ENCODE results near the gene ARNT2.
"Not testable (repeated sequence)": the region's sequence is repeated elsewhere in the genome, so short reads cannot be mapped to it uniquely, and the experiment has no call there.

Gene ARNT2

GRCh38 chr15:80618685-80619400 is 214.7 kb downstream of the ARNT2 start:
- no peak for DNase-seq (ENCODE audit: low read depth)

GRCh38 chr15:80619680-80620079 is 215.5 kb downstream of the ARNT2 start:
- DNase-seq (ENCODE audit: low read depth), result no peak

DNA sequence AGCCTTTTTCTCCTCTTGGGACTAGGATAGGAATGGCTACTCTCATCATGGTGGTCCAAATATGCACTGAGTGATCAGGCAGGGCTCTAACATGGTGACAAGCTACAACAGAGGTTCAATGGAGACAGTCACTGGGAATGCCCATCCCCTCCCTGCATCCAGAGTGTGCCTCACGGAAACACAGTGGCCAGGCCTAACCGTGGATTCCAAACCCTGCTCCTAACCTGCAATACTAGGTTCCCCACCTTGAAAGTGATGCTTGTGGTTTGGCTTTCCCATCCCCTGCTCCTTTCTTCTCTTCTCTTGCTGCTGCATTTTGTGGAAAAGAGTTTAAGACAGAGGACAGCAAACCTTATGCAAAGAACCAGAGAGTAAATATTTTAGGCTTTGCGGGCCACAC is 216.0 kb downstream of the ARNT2 start:
- no peak for DNase-seq (ENCODE audit: low read depth)

GRCh38 chr15:80620931-80621330 is 216.7 kb downstream of the ARNT2 start:
- DNase-seq (ENCODE audit: low read depth), result no peak

DNA sequence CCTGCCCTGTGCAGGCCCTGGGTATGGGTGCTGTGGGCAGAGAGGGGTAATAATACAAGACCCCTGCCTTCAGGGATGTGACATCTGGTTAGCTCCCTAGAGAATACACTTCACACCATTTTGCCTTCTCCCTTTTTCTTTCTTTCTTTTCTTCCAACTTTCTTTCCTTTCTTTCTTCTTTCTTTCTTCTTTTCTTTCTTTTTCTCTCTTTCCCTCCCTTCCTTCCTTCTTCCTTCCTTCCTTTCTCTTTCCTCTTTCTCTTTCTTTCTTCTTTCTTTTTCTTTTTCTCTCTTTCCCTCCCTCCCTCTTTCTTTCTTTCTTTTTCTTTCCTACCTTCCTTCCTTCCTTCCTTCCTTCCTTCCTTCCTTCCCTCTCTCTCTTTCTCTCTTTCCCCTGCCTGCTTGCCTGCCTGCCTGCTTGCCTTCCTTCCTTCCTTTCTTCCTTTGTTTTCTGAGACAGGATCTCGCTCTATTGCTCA is 222.5 kb downstream of the ARNT2 start:
- DNase-seq (ENCODE audit: low read depth), result no peak

- DNase-seq (ENCODE audit: low read depth), result no peak
These were observed 225.2 kb downstream of the ARNT2 start for GRCh38 chr15:80629355-80629754.

DNA sequence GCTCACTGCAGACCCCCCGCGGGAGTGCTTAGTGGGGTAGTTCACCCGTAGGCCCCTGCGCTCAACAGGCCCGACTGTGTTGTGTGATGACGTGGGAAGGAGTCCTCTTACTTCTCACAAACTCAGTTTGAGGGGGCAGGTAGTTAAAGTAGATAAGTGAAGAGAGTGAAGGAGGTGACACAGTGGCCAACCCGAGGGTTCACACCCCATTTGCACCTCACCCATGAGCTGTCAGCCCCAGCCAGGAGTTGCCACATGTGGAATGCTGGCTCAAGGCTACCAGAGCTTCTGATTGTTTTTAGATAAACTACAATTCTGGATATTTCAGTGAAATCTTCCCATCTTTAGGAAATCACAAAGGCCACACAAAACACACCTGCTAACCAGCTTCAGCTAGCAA is 226.8 kb downstream of the ARNT2 start:
- no peak for DNase-seq (ENCODE audit: low read depth)

DNA sequence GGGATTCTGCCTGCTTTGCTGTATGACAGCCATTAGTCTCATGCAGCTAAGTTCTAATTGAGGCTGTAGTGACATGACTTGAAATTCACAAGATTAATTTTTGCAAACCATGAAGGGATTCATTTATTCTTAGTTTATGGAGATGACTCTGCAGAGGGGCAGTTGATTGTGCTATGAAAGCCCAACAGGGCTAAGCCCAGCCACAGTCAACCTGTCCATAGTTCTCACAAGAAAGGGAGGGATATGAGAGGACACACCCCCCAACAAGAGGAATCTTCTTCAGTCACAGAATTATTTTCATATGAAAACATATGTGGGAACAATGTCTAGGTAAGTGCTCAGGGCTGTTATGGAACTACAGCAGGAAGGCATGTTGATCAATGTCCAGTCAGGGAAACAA is 229.0 kb downstream of the ARNT2 start:
- no peak for DNase-seq (ENCODE audit: low read depth)

DNA sequence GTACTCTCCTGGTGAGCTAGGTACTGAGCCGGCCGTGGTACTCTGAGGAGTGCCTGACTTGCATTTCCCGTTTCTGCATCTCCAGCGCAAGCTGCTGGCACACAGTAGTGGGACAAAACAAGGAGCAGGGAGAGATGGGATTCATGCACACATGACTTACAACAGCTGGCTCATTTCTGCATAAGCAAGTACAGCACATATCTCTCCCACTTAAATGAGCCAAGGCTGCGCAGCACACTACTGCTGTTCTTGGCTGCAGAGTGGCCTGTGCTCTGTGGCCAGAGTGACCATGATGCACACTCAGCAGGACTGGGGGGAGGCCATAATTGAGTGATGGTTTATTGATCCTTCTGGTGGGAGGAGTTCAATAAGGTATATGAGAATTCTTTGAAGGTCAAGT is 231.8 kb downstream of the ARNT2 start:
- no peak for DNase-seq (ENCODE audit: low read depth)

DNA sequence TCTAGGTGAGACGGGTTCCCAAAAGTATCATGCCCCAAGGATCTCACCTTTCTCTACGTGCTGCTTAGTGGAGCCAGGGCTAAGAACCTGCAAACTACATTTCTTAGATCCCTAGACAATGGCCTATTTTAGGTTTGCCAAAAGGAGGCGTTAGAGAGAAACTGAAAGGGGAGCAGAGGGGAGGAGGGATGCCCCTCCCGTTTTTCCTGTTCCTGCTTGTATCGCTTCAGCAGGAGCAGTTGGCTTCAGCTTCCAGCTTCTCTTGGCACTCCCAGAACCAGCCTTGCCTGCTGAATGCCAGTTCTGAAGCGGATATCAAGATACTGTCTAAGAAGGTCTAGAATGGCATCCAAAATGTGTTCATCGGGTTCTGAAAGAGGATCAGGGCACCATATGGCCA is 232.5 kb downstream of the ARNT2 start:
- DNase-seq (ENCODE audit: low read depth), result no peak

DNA sequence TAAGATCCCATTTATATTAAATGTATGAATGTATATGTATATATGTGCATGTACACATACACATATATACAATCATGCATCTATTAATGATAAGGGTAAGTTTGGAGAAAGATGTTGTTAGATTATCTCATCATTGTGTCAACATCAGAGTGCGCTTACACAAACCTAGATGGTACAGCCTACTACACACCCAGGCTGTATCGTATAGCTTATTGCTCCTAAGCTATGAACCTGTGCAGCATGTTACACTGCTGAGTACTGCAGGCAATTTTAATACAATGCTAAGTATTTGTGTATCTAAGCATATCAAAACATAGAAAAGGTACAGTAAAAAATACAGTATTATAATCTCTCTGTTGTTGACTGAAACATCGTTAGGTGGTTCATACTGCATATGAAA is 233.6 kb downstream of the ARNT2 start:
- DNase-seq (ENCODE audit: low read depth), result no peak

GRCh38 chr15:80638553-80639167 is 234.5 kb downstream of the ARNT2 start:
- DNase-seq (ENCODE audit: low read depth), result no peak

DNA sequence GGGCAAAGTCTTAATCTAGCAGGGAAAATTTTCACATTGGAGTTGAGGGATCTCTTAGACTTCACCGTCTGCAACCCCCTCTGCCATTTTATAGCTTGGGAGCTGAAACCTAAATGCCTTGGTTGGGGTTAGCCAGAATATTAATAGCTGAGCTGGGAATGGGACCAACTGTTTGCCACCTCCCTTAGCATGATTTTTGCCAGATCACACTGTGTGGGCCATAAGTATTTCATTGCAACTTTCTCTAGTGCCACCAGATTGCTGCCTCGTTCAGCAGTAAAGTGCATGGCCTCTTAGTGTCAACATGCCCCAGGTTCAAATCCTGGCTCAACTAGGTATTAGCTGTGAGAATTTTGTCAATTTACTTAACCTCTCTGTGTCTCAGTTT is 235.0 kb downstream of the ARNT2 start:
- no peak for DNase-seq (ENCODE audit: low read depth)

DNA sequence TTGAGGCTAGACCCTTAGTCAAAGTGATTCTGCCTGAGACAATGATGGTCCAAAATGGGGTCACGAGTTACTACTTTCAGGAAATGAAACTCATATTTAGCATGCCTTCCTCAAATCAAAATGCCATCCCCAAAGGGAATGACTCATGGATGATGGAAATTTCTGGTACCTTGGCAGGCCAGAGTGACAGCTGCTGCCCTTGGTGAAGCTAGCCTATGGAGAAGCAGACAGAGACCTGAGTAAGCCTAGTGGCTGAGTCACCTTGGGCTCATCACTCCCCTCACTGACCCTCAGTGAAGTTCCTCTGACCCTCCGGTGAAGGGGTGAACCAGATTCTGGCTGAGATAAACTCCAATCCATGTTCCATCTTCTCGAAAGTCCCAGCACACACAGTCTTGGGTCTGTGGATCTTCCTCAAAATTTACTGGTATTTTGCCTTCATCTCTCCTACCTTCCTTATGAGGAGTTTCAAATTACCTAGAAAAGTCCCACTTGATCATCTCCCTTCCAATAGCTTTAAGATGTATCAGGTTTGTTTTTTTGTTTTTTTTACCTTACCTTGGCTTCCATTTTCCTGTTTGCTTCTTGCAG is 236.4 kb downstream of the ARNT2 start:
- DNase-seq (ENCODE audit: low read depth), result no peak

DNA sequence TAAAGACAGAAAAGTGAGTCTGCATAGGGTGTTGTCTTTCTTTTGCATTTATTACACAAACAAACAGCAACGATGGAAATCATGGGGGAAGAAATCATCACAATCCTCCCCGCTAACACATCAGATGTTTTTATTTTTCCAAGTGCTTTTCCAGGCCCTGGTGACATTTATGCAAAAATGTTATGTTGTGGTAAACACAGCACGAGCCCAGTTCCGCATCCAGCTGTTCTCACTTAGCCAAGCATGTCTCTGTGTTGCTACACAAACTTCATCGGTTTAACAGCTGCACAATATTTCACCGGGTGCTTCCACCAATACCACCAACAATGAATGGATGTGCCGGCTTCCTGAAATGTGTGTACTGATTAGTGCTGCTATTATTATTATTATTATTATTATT is 237.2 kb downstream of the ARNT2 start:
- no peak for DNase-seq (ENCODE audit: low read depth)

GRCh38 chr15:80643431-80643951 is 239.3 kb downstream of the ARNT2 start:
- no peak for DNase-seq (ENCODE audit: low read depth)

GRCh38 chr15:80645494-80646065 is 241.4 kb downstream of the ARNT2 start:
- no peak for DNase-seq (ENCODE audit: low read depth)

GRCh38 chr15:80647424-80647823 is 243.2 kb downstream of the ARNT2 start:
- not testable (repeated sequence) for DNase-seq (ENCODE audit: low read depth)
